Naive thymus-derived CD8-positive, alpha-beta T cell (primary cell): ENCODE measurements around the gene KEAP1. TPM values are rescaled to one million over a fixed set of nuclear protein-coding genes. Genes with fewer than 3 reads are reported as not detected.
"Not testable (repeated sequence)": the region's sequence is repeated elsewhere in the genome, so short reads cannot be mapped to it uniquely, and the experiment has no call there.

Experiments used
- ATAC-seq, 2 donors: fragments of 150-1000 bp; cut with Tn5 transposase in 1 of 2; sonication (Bioruptor Pico), chemical (Tn5 transposase) in 1 of 2; 1 replicate in 1 of 2; 2 replicates in 1 of 2; pipeline ENCODE4 v1.10.0; 2021; ENCODE audit warnings: mild to moderate bottlenecking in 2 of 2, moderate library complexity in 2 of 2
- POLR2A ChIA-PET: fragments of 350-600 bp; sonication (Branson Sonifier 250); formaldehyde crosslinking; loops from one replicate; lab custom pipeline; 2021; ENCODE audit warnings: antibody characterized with exemption; lab: Charles Lee
- DNase-seq, 10 donors: peaks; one replicate each; pipeline versions ENCODE4 v3.0.0 to v3.0.0-alpha.2; 2020 to 2022
- H3K27ac Mint-ChIP-seq, 10 donors: one replicate each; pipeline ENCODE4 v1.8.0; 2020 to 2022; ENCODE audit warnings: mild to moderate bottlenecking in 10 of 10, mixed read lengths in 10 of 10, moderate library complexity in 4 of 10, inconsistent platforms in 1 of 10
- H3K27me3 Mint-ChIP-seq, 5 donors: one replicate each; pipeline ENCODE4 v1.8.0; 2021 to 2022; ENCODE audit warnings: mixed read lengths in 5 of 5
- H3K36me3 Mint-ChIP-seq, 3 donors: one replicate each; pipeline ENCODE4 v1.8.0; 2020 to 2022; ENCODE audit warnings: mixed read lengths in 3 of 3, mild to moderate bottlenecking in 2 of 3, inconsistent platforms in 1 of 3
- H3K4me1 Mint-ChIP-seq, 4 donors: one replicate each; pipeline ENCODE4 v1.8.0; 2021 to 2022; ENCODE audit warnings: mixed read lengths in 4 of 4
- H3K4me3 Mint-ChIP-seq, 10 donors: one replicate each; pipeline ENCODE4 v1.8.0; 2020 to 2022; ENCODE audit warnings: mild to moderate bottlenecking in 10 of 10, mixed read lengths in 10 of 10, moderate library complexity in 6 of 10, inconsistent platforms in 1 of 10
- H3K9me3 Mint-ChIP-seq, 9 donors: one replicate each; pipeline ENCODE4 v1.8.0; 2020 to 2022; ENCODE audit warnings: mixed read lengths in 9 of 9, mild to moderate bottlenecking in 3 of 9, inconsistent platforms in 1 of 9, moderate library complexity in 1 of 9
- polyA plus RNA-seq, 3 donors: library from polyadenylated mRNA; unstranded; fragments of 300-500 nt; fragmentation: Illumina TruSeq; gene quantifications; one replicate each; pipeline ENCODE4 v1.2.3, GENCODE V29; 2021
- total RNA-seq, 8 experiments: library from RNA in 2 of 8; stranded (reverse) in 2 of 8; gene quantifications; one replicate each; pipeline ENCODE4 v1.2.3 and lab custom pipeline; 2021 to 2026

The KEAP1 gene
- total and polyA plus RNA-seq, 5 experiments from 2014 or later, result 15.1 to 35.2 (median 25.7) TPM

DNA sequence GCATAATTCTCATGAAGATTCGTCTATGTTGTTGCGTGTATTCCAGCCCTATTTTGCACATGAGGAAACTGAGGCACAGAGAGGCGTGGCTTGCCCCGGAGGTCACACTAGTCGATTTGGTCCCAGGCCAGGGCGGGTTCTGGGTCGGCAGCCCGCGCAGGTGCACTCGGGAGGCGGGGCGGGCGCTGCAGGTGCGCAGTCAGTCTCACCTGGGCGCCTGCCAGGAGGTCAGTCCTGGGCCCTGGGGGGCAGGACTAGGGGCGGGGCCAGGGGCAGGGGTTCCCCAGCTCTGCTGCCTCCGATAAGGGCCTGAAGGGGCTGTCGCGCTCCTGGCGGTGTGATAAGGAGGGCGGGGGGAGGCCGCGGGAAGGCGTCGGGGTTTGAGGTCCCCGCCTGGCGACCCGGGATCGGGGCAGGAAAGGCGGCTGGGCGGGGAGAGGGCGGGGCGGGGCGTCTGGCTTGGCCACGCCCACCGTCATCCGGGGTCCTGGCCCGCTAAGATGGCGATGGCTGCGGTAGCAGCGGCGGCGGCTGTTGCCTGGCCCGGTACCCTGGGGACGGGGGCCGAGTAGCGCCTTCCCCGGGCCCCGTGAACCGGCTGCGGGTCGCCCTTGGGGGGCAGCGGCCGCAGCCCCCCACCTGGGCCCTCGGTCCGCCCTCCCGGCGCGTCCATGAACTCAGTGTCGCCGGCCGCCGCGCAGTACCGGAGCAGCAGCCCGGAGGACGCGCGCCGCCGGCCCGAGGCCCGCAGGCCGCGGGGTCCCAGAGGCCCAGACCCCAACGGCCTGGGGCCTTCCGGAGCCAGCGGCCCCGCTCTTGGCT is 40.5 kb upstream of the KEAP1 start, which contains the start of gene ATG4D:
Gene ATG4D (plus strand): TSS at position 485 of the 822 bp plus-strand sequence. CDS start 187 bp downstream, at position 672.
- DNase-seq (peak; percentile 76 to 90 (median 85)), ATAC-seq (peak; percentile 87)
- Mint-ChIP-seq H3K36me3 (peaks cover 0 to 12% (median 2%) of the 10 kb centered on the region in 3 donors), H3K9me3 (no peaks in the 10 kb centered on the region), H3K4me3 (peak within 1 kb of the TSS; percentile 79 to 92 (median 88)), H3K4me1 (peaks cover 8 to 27% (median 16%) of the 10 kb centered on the region in 4 donors), H3K27me3 (peaks cover 3 to 12% (median 4%) of the 10 kb centered on the region in 5 donors), H3K27ac (peak within 1 kb of the TSS; percentile 82 to 95 (median 91))
- POLR2A ChIA-PET, result interaction anchor here (0.5 to 3.8 kb wide), 10 partner anchors 11 to 60 kb away, joined by 3 to 31 read pairs (median 6); partner anchors contain the start of gene KRI1

DNA sequence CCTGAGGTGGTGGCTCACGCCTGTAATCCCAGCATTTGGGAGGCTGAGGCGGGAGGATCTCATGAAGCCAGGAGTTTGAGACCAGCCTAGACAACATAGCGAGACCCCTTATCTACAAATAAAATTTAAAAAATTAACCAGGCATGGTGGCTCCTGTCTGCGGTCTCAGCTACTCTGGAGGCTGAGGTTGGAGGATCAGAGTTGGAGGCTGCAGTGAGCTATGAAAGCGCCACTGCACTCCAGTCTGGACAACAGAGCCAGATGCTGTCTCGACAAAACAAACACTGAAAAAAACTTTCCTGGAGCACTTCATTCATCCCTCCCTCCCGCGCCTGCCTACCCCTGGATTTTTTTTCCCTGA is 39.9 kb upstream of the KEAP1 start:
- Mint-ChIP-seq H3K4me1 (peaks cover 7 to 27% (median 16%) of the 10 kb centered on the region in 4 donors), H3K9me3 (no peaks in the 10 kb centered on the region), H3K36me3 (peaks cover 0 to 6% (median 0%) of the 10 kb centered on the region in 3 donors), H3K27me3 (peaks cover 3 to 15% (median 7%) of the 10 kb centered on the region in 5 donors), H3K27ac (peak overlapping the region; percentile 6 to 91 (median 87)), H3K4me3 (peak overlapping the region; percentile 76 to 89 (median 80))
- ATAC-seq (no peak), DNase-seq (no peak)
- POLR2A ChIA-PET, result interaction anchor here (0.5 to 3.8 kb wide), 12 partner anchors 11 to 110 kb away, joined by 3 to 31 read pairs (median 4); partner anchors contain the start of gene KRI1

DNA sequence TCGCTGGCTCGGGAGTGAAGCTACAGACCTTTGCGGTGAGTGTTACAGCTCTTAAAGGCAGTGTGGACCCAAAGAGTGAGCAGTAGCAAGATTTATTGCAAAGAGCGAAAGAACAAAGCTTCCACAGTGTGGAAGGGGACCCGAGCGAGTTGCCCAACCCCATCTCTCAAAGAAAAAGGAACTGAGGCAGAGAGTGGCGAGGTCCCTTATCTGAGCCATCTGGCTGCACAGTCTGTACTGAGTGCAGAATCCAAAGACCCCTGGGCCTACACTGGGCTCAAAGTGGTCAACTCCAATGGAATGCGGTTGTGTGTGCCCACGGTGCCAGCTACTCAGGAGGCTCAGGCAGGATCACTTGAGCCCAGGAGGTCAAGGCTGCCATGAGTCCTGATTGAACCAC is 35.9 kb upstream of the KEAP1 start:
- not testable (repeated sequence) for DNase-seq, H3K4me1 Mint-ChIP-seq, H3K9me3 Mint-ChIP-seq, H3K36me3 Mint-ChIP-seq, ATAC-seq
- peak overlapping the region in 1 of 10 donors; percentile 16 for H3K27ac Mint-ChIP-seq
- POLR2A ChIA-PET, result interaction anchor here (0.5 to 1.0 kb wide), 3 partner anchors 13 to 57 kb away, joined by 3 read pairs; no protein-coding TSS in a partner anchor
- H3K27me3 Mint-ChIP-seq, result peaks cover 5 to 19% (median 10%) of the 10 kb centered on the region in 5 donors
- H3K4me3 Mint-ChIP-seq, result peak overlapping the region in 1 of 10 donors; percentile 50

DNA sequence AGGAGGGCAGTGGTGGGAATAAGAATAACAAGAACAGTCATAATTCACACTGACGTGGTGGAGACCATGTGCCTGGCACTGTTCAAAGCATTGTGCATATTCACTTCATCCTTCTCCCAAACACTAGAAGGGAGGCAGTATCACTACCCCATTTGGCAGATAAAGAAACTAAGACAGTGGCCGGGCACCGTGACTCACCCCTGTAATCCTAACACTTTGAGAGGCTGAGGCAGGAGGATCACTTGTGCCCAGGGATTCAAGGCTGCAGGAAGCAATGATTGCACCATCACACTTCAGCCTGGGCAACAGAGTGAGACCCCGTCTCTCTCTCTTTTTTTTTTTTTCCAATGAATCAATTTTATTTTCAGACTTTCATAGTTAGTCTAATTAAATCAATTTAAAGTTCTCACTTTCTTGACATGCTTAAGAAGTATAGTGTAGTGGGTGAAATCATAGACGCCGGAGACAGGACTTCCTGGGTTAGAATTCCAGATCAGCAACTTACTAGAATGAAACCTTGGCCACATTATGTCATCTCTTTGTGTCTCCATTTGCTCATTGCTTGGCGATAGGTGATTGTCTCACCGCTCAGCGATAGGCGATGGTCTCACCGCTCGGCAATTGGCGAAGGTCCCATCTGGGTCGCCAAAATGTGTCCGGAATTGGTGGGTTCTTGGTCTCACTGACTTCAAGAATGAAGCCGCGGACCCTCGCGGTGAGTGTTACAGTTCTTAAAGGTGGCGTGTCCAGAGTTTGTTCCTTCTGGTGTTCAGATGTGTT is 35.2 kb upstream of the KEAP1 start:
- DNase-seq, result no peak
- no peaks in the 10 kb centered on the region for H3K9me3 Mint-ChIP-seq
- ATAC-seq, result no peak
- no peaks in the 10 kb centered on the region for H3K36me3 Mint-ChIP-seq
- peak overlapping the region in 1 of 10 donors; percentile 16 for H3K27ac Mint-ChIP-seq
- peak overlapping the region in 1 of 10 donors; percentile 50 for H3K4me3 Mint-ChIP-seq
- POLR2A ChIA-PET, result interaction anchor here (0.6 to 1.0 kb wide), 2 partner anchors 14 to 314 kb away, joined by 3 to 7 read pairs; no protein-coding TSS in a partner anchor
- H3K4me1 Mint-ChIP-seq, result peaks cover 3 to 9% (median 6%) of the 10 kb centered on the region in 4 donors
- peaks cover 5 to 19% (median 10%) of the 10 kb centered on the region in 5 donors for H3K27me3 Mint-ChIP-seq

DNA sequence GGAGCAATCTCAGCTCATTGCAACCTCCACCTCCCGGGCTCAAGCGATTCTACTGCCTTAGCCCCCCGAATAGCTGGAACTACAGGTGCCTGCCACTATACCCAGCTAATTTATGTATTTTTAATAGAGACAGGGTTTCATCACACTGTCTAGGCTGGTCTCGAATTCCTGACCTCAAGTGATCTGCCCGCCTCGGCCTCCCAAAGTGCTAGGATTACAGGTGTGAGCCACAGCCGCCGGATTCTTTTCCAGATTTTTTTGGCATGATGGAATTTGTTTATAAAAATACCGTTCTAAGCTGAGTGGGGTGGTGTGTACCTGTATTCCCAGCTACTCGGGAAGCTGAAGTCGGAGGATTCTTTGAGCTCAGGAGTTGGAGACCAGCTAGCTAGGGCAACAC is 34.5 kb upstream of the KEAP1 start:
- H3K9me3 Mint-ChIP-seq, result no peaks in the 10 kb centered on the region
- ATAC-seq (no peak), DNase-seq (no peak)
- peaks cover 5 to 19% (median 10%) of the 10 kb centered on the region in 5 donors for H3K27me3 Mint-ChIP-seq
- peaks cover 0 to 5% (median 4%) of the 10 kb centered on the region in 4 donors for H3K4me1 Mint-ChIP-seq
- no peaks in the 10 kb centered on the region for H3K36me3 Mint-ChIP-seq
- POLR2A ChIA-PET, result interaction anchor here (0.6 kb wide), 1 partner anchor 314 kb away, joined by 7 read pairs; no protein-coding TSS in a partner anchor
- H3K27ac Mint-ChIP-seq, result no peak overlapping the region
- no peak overlapping the region for H3K4me3 Mint-ChIP-seq

DNA sequence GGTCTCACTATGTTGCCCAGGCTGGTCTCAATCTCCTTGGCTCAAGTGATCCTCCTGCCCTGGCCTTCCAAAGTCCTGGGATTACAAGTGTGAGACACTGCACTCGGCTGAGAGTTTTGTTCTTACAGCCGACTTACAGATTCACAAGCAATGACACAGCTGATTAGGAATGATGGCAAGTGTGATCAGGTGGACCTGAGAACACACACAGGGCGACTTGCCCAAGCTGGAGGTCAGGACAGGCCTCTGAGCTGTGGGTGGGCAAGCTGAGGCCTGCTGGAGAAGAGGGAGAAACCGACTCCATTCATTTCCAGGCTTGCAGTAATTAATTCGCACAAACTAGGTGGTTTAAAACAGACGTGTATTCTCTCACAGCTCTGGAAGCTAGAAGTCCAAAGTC is 32.5 kb upstream of the KEAP1 start:
- ATAC-seq, result no peak
- H3K9me3 Mint-ChIP-seq, result no peaks in the 10 kb centered on the region
- no peaks in the 10 kb centered on the region for H3K36me3 Mint-ChIP-seq
- H3K4me1 Mint-ChIP-seq, result peaks cover 0 to 4% (median 2%) of the 10 kb centered on the region in 4 donors
- DNase-seq, result no peak
- H3K27me3 Mint-ChIP-seq, result peaks cover 5 to 19% (median 10%) of the 10 kb centered on the region in 5 donors
- no peak overlapping the region for H3K4me3 Mint-ChIP-seq
- POLR2A ChIA-PET, result no interaction called here
- H3K27ac Mint-ChIP-seq, result no peak overlapping the region

DNA sequence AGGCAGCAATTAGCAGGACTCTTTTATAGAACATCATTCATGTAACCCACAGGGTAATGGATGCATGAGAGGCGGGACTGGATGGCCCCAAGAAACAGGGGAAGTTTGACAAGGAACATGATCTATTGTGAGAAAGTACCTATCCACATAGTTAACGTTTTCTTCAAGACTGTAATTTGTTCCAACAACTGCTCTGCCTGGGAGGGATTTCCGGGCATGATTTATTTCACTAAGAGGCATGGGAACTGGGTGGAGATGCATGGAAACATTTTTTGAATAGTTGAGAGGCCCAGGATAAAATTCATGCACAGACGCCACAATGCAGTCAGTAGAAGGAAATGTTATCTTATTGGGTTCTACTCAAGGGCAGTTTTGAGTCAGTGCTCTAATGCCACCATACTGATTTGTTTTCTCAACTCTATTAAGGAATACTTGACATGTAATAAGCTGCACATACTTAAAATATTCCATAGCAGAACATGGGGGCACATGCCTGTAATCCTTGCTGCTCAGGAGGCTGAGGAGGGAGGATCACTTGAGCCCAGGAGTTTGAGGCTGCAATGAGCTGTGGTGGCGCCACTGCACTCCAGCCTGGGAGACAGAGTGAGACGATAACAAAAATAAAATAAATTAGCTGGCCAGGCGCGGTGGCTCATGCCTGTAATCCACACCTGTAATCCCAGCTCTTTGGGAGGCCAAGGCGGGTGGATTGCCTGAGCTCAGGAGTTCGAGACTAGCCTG is 30.7 kb upstream of the KEAP1 start:
- Mint-ChIP-seq H3K4me3 (no peak overlapping the region), H3K9me3 (no peaks in the 10 kb centered on the region), H3K4me1 (peaks cover 0 to 3% (median 2%) of the 10 kb centered on the region in 4 donors), H3K36me3 (no peaks in the 10 kb centered on the region), H3K27ac (no peak overlapping the region), H3K27me3 (peaks cover 1 to 9% (median 6%) of the 10 kb centered on the region in 5 donors)
- ATAC-seq, result no peak
- DNase-seq, result no peak
- POLR2A ChIA-PET, result interaction anchor here (0.7 to 0.8 kb wide), 3 partner anchors 30 to 427 kb away, joined by 3 to 4 read pairs (median 3); partner anchors contain the start of genes KEAP1 and SMARCA4

DNA sequence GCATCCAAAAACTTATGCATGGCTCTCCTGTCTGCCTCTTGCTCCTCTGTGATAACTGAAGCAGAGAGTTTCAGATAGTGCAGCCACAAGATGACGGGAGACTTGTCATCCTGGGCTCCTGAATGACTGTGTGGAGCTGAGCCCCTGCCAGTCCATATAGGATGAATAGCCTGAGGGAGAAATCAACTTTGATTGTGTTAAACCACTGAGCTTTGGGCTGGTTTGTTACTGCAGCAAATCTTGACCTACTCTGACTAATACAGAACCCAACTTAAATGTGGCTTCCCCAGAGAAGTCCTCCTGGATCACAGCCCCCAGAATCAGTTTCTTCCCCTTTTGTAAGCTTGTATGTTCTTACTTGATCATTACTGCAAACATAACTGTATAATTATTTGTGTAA is 29.3 kb upstream of the KEAP1 start:
- Mint-ChIP-seq H3K27me3 (peaks cover 0 to 4% (median 2%) of the 10 kb centered on the region in 5 donors), H3K4me3 (no peak overlapping the region), H3K4me1 (peaks cover 0 to 3% (median 0%) of the 10 kb centered on the region in 4 donors), H3K9me3 (no peaks in the 10 kb centered on the region), H3K36me3 (no peaks in the 10 kb centered on the region), H3K27ac (peak overlapping the region in 3 of 10 donors; percentile 5 to 25 (median 13))
- POLR2A ChIA-PET, result no interaction called here
- DNase-seq, result no peak
- ATAC-seq, result no peak

DNA sequence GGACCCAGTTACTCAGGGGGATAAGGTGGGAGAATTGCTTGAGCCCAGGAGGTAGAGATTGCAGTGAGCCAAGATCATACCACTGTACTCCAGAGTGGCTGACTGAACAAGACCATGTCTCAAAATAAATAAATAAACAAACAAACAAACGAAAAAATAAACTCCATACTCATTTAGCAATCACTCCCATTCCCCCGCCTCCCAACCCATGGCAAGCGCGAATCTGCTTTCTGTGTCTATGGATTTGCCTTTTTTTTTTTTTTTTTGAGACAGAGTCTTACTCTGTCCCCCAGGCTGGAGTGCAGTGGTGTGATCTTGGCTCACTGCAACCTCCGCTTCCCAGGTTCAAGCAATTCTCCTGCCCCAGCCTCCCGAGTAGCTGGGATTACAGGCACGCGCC is 23.7 kb upstream of the KEAP1 start:
- H3K4me3 Mint-ChIP-seq, H3K4me1 Mint-ChIP-seq, DNase-seq, H3K36me3 Mint-ChIP-seq, ATAC-seq, H3K27me3 Mint-ChIP-seq, H3K27ac Mint-ChIP-seq, H3K9me3 Mint-ChIP-seq: not testable (repeated sequence)
- POLR2A ChIA-PET, result interaction anchor here (0.7 kb wide), 1 partner anchor 16 kb away, joined by 4 read pairs; no protein-coding TSS in a partner anchor

DNA sequence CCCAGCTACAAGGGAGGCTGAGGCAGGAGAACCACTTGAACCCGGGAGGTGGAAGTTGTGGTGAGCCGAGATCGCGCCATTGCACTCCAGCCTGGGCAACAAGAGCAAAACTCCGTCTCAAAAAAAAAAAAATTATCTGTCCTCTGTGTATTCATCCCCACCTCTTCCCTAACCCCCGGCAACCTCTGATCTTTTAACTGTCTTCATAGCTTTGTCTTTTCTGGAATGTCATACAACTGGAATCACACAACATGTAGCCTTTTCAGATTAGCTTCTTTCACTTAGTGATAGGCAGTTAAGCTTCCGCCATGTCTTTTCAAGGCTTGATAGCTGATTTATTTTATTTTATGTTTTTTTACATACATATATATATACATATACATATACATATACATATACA is 22.5 kb upstream of the KEAP1 start:
- no peak overlapping the region for H3K4me3 Mint-ChIP-seq
- H3K27ac Mint-ChIP-seq, result no peak overlapping the region
- ATAC-seq (no peak), DNase-seq (no peak)
- POLR2A ChIA-PET, result interaction anchor here (0.7 kb wide), 1 partner anchor 35 kb away, joined by 4 read pairs; no protein-coding TSS in a partner anchor
- H3K4me1 Mint-ChIP-seq, result peaks cover 0 to 5% (median under 1%) of the 10 kb centered on the region in 4 donors
- no peaks in the 10 kb centered on the region for H3K36me3 Mint-ChIP-seq
- no peaks in the 10 kb centered on the region for H3K27me3 Mint-ChIP-seq
- H3K9me3 Mint-ChIP-seq, result no peaks in the 10 kb centered on the region

DNA sequence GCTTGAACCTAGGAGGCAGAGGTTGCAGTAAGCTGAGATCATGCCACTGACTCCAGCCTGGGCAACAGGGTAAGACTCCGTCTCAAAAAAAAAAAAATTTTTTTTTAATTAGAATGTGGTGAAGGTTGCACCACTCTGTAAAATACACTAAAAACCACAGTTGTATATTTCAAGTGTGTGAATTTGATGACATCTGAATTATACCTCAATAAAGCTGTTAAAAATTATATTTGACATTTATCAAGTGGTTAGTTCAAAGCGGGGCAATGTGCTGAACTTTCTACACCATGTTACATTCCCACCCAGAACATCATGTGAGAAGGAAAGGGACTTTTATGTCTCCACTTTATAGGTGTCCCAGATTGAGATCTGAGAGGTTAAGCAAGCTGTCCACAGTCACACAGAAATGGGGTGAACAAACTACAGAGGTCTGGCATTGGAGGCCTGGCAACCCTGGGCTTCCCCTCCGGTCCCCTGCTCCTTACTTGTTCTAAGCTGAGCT is 20.0 kb upstream of the KEAP1 start:
- POLR2A ChIA-PET, result interaction anchor here (0.6 to 0.7 kb wide), 3 partner anchors 18 to 186 kb away, joined by 3 to 5 read pairs (median 4); no protein-coding TSS in a partner anchor
- ATAC-seq (peak in 1 of 2 donors; percentile 12), DNase-seq (no peak)
- H3K9me3 Mint-ChIP-seq, result no peaks in the 10 kb centered on the region
- H3K4me3 Mint-ChIP-seq, result peak overlapping the region in 2 of 10 donors; percentile 19 to 50
- H3K27ac Mint-ChIP-seq, result peak overlapping the region in 3 of 10 donors; percentile 36 to 89 (median 51)
- peaks cover 8 to 24% (median 14%) of the 10 kb centered on the region in 4 donors for H3K4me1 Mint-ChIP-seq
- peaks cover 8 to 22% (median 15%) of the 10 kb centered on the region in 5 donors for H3K27me3 Mint-ChIP-seq
- H3K36me3 Mint-ChIP-seq, result no peaks in the 10 kb centered on the region
